Activated CD4-positive, alpha-beta T cell treated with anti-CD3 and anti-CD28 coated beads, Interleukin-2, amount 50 U/mL, for 16 hours (primary cell): ENCODE results near the gene FBLN5.
"Not testable (repeated sequence)": the region's sequence is repeated elsewhere in the genome, so short reads cannot be mapped to it uniquely, and the experiment has no call there.

Source experiments
- DNase-seq: peaks from one replicate; pipeline ENCODE4 v3.0.0-alpha.2; 2020

Gene FBLN5

DNA sequence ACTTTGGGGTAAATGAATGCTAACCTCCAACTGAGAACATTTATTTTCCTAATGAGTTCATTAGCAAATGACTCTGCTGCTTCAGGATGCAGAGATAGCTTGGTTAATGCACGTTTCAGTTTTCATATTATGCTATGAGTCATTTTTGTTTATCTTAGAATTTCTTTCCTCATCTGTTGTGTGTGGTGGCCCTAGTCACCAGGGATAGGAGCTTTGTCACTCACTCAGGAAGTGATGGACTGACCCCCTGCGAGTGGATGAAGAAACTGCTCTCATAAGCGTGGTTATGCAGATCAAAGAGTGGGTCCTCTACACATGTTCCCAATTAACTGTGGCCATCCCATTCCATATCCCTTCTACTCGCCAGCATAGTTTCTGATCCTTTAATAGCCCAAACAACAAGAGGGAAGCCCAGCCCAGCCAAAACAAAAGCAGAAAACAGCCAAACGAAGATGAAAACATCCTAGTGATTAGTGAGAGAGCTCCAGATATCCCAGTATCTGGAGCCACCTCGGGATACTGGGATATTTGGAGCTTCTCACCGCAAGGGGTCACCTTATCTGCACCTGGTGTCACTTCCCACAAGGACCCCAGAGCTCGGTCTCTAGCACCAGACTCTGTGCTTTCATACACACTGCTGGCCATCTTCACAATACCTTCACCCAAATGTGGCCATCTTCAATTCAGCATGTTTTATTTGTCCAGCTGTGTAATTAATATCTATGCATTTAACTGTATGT is 88.8 kb downstream of the FBLN5 start:
- peak; percentile 67 for DNase-seq

DNA sequence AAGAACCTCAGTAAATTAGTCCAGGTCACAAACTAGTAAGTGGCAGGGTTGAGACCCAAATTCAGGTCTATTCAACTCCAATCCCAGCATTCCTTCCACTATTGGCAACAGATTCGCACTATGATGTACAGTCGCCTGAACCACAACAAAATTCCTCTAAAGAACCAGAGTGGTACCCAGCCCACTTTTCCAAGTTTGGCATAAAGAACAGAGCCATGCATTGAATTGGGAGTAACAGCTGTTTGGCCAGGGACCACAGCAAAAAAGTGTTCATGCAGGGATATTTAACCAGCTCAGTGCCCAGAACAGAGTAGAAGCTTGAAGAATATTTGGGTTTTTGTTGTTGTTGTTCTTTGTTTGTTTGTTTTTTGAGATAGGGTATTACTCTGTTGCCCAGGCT is 89.9 kb downstream of the FBLN5 start:
- no peak for DNase-seq

DNA sequence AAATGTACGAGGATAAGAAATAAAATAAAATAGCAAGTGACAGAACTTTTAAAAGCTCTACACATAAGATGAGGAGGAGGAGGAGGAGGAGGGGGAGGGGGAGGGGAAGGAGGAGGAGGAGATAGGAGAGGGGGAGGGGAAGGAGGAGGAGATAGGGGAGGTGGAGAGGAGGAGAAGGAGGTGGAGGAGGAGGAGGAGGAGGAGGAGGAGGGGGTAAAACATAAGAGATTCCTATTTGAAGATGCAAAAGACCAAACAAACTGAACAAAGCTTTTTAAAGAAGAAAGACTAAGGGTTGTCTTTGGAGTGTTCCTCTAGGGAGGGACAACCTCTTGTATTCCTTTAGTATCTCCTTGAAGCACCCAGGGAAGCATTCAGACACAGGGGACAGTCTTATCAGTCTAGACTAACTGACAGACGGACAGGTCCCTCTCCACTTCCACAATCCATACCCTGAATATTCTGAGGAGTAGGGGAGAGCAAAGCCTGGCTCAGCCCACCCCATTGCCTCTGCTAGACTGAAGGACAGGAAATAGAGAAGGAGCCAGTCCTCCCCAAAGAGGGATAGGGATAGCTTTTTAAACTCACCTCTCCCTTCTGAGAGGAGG is 93.1 kb downstream of the FBLN5 start:
- DNase-seq: no peak

DNA sequence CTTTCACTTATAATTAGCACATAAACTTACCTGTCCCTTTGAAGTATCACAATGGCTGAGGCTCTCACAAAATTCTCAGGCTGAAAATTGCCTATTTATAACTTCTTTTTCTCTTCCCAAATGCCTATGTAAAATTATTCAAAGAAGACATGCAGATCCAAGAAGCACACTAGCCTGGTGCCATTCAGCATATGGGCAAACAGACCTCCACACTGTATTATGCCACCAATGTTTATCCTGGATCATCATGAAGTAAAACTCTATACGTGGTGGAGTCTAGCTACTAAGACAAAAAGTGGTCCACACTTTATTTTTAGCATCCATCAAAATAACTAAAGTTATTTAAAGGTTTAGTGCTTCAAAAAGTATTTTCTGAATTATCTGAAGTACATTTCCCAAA is 95.9 kb downstream of the FBLN5 start:
- no peak for DNase-seq

DNA sequence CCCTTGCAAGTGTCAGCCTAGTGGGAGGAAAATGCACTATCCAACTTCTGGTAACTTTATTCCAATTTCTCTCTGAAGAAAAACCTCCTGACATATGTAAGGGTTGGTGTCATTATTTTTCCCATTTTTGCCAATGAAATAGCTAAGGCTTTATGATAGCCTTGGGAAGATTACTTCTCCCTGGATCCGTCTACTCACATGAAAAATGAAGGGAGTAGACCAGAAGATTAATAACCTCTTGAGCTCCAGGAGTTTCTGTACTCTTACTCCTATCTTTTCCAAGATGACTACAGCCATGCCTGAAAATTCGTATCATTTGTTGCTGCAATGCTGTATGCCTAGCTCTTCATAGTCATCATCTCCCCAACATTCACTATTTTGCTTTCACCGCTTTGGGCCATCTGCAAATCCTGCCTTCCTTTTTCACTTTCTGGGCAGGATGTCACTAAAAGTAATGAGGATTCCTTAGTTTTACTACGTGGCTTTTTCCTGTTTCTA is 98.9 kb downstream of the FBLN5 start:
- DNase-seq: no peak

DNA sequence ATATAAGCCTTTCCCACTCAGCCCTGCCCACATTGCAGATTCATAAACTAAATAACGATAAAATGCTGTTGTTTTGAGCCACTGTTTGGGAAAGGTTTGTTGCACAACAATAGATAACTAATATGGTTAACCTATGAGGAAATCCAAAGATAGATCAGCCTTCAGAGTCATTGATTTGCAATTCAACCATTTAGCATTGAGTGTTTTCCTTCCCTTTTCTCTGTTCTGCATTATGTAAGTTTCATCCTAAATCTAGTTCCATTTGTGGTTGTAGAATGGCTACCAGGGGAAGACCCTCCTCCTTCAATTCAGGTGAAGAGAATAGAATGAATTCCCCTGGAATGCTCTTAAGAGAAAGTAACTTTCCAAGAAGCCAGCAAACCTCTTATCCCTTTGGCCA is 99.8 kb downstream of the FBLN5 start:
- DNase-seq: no peak

DNA sequence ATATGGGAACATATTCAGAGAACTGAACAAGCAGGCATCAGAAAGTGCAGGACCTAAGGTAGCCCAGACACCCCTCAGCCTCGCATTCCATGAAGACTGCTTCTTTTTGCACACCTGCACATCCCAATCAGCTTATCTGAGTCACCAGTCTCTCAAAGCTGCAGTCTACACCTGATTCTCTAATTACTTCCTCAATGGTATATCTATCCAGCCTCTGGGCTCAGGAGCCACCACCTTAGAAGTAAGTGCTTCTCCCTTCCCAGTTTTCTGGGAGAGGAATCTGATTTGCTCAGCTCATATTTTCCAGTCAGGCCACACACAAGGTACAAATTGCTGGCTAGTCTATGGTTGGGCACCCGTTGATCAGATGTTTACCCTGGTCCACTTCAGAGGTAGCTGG is 101.8 kb downstream of the FBLN5 start:
- no peak for DNase-seq

DNA sequence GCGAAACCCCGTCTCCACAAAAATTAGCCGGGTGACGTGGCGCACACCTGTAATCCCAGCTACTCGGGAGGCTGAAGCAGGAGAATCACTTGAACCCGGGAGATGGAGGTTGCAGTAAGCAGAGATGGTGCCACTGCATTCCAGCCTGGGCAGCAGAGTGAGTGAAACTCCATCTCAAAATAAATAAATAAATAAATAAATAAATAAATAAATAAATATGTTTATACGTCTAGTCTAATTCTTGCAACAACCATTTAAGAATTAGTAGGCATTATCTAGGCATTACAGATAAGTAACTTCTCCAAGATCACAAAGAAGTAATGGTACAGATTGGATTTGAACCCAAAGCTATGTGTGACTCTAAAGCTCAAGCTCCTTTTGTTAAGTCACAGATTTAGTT is 102.4 kb downstream of the FBLN5 start:
- not testable (repeated sequence) for DNase-seq

DNA sequence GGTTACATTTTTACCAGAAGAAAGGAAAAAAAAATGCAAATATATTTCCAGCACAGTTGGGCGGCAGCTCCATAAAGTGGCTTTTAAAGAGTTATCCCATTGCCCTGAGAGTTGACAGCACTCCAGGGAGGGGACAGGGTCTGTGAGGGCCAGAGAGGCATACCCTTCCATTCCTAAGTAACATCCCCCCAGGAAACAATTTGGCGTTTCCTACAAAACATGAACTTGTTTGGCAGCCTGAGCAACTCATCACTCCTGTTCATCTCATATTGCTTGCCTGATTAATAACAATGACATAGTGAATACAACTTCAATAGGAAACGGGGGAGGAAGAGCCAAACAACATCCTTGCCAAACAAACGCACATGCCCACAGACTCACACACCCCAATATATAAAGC is 103.5 kb downstream of the FBLN5 start:
- DNase-seq: no peak

DNA sequence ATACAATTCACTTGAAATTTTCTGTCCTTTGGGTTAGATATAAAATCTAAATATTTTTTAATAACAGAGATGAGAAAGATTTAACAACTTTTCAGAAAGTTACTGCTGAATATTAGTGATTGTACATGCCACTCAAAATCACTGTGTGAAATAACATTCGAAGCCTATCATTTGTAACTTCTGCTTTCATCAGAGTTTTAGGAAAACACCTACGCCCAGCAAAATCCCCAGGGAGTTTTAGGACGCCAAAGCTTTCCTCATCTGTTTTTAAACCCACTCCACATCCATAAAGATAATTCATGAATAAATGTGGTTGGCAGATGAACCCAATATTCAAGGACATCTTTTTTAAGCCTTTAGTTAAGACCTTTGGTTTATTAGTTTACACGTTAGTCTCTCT is 104.1 kb downstream of the FBLN5 start:
- DNase-seq: no peak

DNA sequence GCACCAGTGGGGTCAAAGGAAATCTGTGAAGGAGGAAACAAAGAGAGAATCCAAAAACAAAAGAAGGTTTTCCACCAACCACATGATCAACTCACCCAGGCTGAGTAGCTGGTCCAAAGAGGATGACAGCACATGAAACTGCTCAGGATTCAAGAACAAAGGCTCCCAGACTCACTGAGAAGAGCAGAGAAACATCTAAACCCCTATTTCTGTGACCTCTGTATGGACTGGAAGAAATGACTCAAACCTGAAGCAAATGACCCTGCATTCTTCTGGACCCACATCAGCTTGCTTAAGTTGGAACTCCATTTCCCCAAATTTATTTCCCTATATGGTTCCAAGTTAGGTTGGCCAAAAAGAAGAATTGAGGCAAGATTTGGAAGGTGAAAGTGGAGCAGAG is 106.4 kb downstream of the FBLN5 start:
- no peak for DNase-seq

DNA sequence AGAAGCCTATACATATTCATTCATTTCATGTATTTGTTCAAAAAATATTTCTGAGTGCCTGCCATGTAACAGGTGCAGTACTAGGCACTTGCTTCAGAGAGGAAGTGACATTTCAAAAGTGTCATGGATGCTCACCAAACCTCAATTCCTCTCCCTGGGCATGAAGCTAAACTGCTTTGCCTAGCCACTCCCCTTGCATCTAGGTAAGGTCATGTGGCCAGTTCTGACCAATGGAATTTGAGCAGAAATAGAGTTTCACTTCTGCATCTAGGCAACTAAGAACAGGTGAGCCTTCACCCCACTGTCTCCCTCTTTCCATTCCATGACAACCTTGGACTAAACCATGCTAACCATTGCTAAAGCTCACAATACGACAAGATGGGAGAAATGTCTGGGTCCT is 107.7 kb downstream of the FBLN5 start:
- DNase-seq: no peak

DNA sequence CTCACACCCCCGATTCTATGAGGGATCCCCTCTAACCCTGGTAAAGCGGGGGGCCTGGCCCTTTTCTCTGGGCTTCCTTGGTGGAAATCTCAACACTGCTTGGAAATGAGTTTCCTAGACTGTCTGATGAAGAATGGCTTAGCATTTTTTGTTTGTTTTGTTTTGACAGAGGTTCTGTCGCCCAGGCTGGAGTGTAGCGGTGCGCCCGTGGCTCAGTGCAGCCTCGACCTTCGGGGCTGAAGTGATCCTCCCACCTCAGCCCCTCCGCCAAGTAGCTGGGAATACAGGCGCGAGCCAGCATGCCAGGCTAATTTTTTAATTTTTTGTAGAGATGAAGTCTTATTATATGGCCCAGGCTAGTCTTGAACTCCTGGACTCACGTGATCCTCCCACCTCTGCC is 110.4 kb downstream of the FBLN5 start:
- DNase-seq: no peak

DNA sequence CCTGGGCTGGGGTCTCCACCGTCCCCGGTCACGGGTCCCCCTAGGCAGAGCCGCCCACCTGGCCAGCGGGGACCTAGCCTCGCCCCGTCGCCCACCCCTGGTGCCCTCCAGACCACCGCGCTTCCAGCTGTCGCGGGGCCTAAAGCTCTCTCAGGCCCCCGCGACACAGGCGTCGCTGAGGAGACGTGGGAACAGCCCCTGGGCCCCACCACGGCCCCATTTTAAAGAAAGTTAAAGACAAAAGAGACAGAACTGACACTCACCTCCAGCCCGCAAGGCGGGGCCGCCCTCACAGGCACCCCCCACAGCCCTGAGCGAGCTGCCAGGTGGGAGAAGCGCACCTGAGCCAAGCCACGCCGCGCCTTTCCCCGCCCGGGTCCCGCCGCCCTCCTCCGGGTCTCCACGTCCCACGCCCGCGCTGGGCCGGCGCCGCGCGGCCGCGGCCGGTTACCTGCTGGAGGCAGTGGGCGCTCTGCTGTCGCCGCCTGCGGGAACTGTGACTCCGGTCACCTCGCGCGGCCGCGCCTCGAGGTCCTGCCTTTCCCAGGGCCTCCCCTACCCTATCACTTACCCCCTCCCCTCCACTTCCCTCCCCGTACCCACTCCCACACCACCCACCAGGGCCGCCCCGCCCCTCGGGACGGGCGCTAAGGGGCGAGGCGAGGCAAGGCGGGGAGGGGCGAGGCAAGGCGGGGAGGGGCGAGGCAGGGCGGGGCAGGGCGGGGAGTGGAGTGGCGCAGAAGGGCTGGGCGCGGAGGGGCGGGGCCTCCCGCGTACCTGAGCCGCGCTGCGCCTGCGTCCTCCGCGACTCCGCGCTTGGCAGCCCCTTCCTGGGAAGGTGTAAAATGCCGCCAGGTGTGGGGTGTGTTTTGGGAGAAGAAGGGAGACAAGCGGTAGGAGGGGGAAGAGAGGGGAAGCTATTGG is 111.3 kb downstream of the FBLN5 start:
- peak; percentile 84 for DNase-seq

DNA sequence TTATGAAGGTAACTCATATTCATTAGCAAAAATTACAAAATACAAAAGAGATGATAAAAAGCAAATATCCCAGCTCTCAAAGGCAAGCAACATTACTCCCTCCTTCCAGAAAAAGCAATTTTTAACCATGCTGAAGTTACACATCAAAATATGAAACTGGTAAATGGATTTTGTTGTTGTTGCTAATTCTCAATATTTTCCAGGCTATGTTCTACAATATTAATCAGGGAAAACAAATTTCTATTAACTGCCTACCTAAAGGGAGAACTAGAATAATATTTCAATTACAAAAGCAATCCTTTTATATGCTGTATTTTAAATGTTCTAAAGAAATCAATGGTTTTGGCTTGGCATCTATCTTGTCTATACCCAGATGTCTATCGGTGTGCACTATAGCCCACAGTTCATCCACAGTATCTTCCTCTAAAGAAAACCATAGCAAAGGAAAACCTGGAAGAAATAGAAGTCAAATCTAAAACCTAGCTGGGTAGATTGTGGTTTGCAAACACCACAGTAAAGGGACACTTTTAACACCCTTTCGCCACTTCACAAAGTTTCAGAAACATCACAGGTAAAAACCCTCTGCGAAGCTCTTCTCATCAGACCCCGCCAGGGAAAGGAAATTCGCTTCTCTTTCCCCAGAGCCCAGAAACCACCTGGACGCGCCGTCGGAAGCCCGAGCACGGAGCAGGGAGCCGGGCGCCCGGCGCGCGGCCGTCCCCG is 112.1 kb downstream of the FBLN5 start:
- peak; percentile 30 for DNase-seq

DNA sequence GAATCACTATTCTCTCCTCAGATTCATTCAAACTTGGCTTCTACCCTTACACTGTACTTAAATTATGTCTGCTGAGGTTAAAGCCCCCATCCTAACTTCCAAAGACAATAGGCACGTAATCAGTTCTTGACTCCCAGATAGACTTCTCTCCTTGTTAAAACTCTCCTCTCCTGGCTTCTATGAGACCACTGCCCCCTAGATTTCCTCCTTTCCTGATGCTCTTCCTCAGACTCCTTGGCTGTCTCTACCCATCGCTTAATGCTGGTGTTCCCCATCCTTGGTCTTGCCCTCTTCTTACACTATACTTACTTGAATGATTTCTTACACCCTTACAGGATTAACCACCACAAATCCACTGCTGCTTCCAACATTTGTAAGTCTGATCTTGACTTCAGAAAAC is 112.9 kb downstream of the FBLN5 start:
- no peak for DNase-seq

DNA sequence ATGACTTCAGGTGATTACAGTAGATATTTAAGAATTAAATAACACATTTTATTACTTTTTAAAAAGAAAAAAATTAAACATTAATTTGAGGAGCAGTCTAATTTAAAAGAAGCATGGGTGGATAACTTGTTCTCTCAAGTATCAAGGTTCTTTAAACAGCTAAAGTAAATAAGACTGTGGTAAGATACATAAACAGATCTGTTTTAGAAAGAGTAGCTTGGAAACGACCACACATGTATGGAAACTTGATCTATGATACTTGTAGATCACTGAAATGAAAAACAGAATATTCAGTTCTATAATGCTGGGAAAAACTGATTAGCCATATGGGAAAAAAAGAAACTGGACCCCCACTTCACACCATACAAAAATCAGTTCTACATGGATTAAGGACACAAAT is 116.2 kb downstream of the FBLN5 start:
- no peak for DNase-seq

DNA sequence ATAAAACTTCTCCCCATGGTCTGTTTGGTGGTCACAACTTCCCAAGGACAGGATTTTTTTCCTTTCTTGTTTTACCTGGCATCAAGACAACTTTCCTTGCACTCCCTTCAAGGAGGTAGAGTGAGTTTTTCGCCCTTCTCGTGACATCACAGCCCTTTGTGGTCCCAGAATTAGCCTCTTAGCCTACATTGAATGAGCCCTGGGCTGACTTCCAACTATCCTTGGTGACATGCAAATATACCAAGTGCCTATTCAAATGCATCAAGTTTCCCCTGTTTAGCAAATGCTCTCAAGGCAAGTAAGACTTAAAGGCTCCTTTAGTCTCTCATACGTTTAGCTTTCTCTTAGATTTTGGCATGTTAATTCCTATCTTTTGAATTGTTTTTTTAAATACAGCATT is 116.7 kb downstream of the FBLN5 start:
- no peak for DNase-seq

DNA sequence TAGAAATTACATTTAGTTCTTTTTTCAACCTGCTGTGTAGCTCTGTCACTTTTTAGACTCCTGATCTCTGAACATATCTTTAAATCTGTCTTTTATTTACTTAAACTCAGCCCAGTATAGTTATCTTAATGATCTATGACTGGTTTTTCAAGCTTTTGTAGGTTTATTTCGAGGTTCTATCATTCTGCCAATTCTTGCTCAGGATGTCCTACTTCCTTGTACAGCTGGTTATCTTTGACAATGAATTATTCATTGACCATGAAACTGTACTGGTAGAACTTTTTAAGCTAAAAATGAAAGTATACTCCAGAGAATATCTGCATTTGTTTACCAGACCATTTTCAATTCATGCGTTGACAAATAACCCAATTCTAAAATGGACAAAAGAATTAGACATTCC is 118.0 kb downstream of the FBLN5 start:
- DNase-seq: no peak

DNA sequence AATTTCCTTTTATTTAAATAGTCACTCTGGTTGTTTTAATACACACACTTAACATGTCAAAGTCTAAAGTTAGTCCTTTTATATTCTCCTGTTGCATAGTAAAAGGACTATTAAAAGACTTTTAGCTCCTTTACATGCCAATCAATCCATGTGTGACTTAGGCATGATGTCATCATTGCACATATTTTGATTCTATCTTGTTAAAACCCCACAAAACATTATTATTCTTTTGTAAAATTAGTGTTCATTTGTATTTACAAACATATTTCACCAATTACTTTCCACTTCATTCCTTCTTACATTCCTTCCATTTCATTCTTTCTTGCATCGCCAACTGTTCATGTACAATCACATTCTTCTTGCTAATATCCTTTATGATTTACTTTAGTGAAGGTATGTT is 119.7 kb downstream of the FBLN5 start:
- no peak for DNase-seq
